ENCODE results near the gene CYTIP. TPM values are rescaled to one million over a fixed set of nuclear protein-coding genes. Genes with fewer than 3 reads are reported as not detected.

The CYTIP gene
- total RNA-seq, 1 experiment from 2014 or later: not detected

DNA sequence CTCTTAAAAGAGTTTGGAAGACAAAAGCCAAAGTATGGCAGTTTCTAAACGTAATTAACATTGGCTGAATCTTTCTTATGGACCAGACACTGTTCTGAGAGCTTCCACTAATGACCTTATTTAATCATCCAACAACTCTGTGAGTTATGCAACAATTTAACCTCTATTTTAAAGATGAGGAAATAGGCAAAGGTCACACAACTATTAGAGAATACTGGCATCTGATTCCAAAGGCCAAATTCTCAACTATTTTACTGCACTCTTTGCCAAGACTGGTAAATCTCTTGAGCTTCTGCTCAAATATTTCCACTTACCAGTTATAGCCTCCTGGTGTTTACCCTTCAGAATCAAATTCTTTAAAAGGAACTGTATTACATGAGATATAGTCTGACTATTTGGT, 76.2 kb downstream of the CYTIP start:
- Histone ChIP-seq H3K27ac (no peak overlapping the region), H2AFZ (no peak overlapping the region), H3K36me3 (ENCODE audit: low read depth) (no peaks in the 10 kb centered on the region), H3K79me2 (ENCODE audit: low read depth) (no peaks in the 10 kb centered on the region), H3K27me3 (ENCODE audit: insufficient read depth, low read depth) (no peaks in the 10 kb centered on the region), H3K4me2 (no peak overlapping the region), H4K20me1 (ENCODE audit: insufficient read depth) (no peaks in the 10 kb centered on the region), H3K9me2 (ENCODE audit: insufficient read depth) (no peaks in the 10 kb centered on the region), H3K4me3 (no peak overlapping the region), H3K4me1 (replicated peaks; ENCODE audit: insufficient read depth) (no peaks in the 10 kb centered on the region), H3K9me3 (ENCODE audit: insufficient read depth, low read depth) (no peaks in the 10 kb centered on the region), H3F3A (ENCODE audit: insufficient read depth, low read depth) (no peaks in the 10 kb centered on the region)
- ChIA-PET CTCF (no interaction called here), POLR2A (ENCODE audit: unreplicated experiment) (no interaction called here)
- no TSS peak for BruUV-seq (replicated peaks)
- intact Hi-C loops (cut with micrococcal nuclease; ENCODE audit: unreplicated experiment): no loop called here
- TF ChIP-seq EZH2 (IDR thresholded peaks at IDR 0.05; ENCODE audit: low read depth) (no peak), CTCF (conservative IDR thresholded peaks at IDR 0.05) (no peak)
- DNase-seq: no peak

Other genes with a start within 250 kb of the CYTIP start
- 1.3 and 1.9 TPM in 2 replicates for gene GALNT5, start 186.4 kb downstream of the CYTIP start, total RNA-seq (2021)
- not detected in 2 replicates for gene ERMN, start 118.3 kb downstream of the CYTIP start, total RNA-seq (2021)
- 0.04 and 0.30 TPM in 2 replicates for gene ACVR1C, start 184.8 kb upstream of the CYTIP start, total RNA-seq (2021)

Measured in PC-9 (cell line).